GM10248 (cell line): ENCODE measurements around the gene MLLT6.

Experiments
- CTCF ChIA-PET: fragments of 300-600 bp; sonication (Branson Sonifier 250); formaldehyde crosslinking; extraction: SDS; loops from one replicate; lab custom pipeline; 2021; ENCODE audit warnings: antibody characterized with exemption; lab: Yijun Ruan, JAX
- POLR2A ChIA-PET: fragments of 350-650 bp; sonication (Branson Sonifier 250); formaldehyde crosslinking; extraction: SDS; loops from one replicate; lab custom pipeline; 2020; ENCODE audit warnings: antibody characterized with exemption; lab: Yijun Ruan, JAX
- DNase-seq: peaks from one replicate; pipeline ENCODE4 v3.0.0; 2012; ENCODE audit errors: extremely low spot score
- CTCF ChIP-seq: IDR thresholded peaks from 2 replicates; pipeline ENCODE4 v1.5.1; 2012; ENCODE audit warnings: mild to moderate bottlenecking, low read depth; ENCODE audit errors: extremely low read depth, missing control alignments, control extremely low read depth

The MLLT6 gene

DNA sequence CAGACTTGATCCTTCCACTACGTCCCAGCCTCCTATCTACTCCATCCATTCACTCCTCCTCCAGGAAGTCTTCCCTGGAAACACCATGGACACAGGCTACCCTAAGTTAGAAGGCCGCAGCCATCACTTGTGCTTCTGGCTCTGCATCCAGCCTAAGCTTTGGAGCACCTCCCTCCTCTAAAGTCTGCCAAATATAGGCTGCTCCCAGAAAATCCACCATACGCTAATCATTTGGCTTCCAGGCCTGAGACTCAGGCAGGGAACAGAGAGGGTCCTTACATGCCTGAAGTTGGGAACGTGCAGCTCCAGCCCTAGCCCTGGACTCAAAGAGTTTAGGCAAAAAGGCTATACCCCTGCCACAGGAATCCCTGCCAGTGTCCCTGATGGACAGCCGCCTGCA lies 36.4 kb downstream of the MLLT6 start:
- no peak for TF ChIP-seq CTCF
- ChIA-PET CTCF (interaction anchor here (1.2 kb wide), 1 partner anchor 11 kb away, joined by 3 read pairs; no protein-coding TSS in a partner anchor), POLR2A (no interaction called here)
- DNase-seq, result no peak

GRCh38 chr17:38741921-38742410 lies 36.9 kb downstream of the MLLT6 start:
- CTCF ChIA-PET, result interaction anchor here (1.2 kb wide), 1 partner anchor 11 kb away, joined by 3 read pairs; no protein-coding TSS in a partner anchor

DNA sequence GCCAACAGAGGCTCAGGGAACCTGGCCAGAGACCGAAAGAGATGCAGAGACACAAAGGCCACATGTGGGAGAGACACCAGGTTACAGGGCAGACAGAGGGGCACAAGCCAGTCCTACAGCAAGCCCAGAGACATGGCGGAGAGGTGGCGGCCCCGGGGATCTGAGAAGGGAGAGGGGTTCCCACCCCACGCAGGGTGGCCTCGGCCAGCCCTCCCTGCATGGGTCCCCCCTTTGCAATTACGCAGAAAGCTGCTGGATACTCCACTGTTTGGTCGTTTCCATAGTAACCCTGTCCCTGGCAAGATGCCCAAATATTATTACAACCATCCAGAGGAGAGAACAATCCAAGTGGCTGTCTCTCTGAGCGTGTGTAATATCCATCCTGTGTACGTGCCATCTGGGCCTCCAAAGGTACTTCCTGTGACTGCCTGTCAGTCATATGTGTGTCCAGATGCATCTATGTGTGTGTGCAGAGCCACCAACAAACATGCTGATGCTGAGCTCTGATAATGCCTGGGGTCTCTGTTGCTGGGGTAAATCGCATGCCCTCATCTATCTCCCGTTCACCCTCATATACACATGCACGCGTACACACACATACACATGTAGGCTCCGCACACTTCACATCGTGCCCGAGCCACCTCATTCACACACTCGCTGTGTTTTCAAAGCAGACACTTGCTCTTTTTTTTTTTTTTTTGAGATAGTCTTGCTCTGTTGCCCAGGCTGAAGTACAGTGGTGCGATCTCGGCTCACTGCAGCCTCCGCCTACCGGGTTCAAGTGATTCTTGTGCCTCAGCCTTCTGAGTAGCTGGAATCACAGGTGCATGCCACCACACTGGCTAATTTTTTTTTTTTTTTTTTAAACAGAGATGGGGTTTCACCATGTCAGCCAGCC lies 37.6 kb downstream of the MLLT6 start:
- ChIA-PET CTCF (no interaction called here), POLR2A (no interaction called here)
- TF ChIP-seq CTCF, result no peak
- no peak for DNase-seq

More at GRCh38 chr17:38741921-38742410, 36.9 kb downstream of the MLLT6 start:
- TF ChIP-seq CTCF, result no peak
- POLR2A ChIA-PET, result no interaction called here
- no peak for DNase-seq

DNA sequence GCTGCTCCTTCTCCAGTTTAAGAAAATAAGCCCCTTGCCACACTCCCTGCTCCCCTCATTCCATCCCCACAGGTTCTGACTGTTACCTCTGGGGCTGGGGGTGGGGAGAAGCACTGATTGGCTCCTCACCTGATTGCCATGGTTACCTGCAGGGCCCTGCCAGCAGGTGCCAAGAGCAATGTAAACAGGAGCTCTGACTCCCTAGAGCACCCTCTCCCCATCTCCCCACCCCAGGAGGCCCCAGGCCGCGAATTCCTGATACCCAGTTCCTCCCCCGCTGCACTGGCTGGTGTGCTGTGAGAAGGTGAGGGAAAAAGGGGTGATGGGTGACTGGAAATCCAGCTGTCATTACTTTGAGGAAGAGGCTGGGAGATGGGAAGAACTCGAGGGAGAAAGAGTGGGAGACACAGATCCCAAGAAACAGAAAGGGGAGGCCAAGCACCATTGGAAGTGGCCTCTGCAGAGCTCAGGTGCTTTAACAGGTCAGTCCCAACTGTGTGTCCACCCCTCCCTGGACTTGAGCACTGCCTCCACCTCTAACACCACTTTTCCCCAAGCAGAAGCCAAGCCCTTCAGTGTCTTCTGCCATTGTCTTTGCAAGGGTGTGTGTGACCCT lies 38.6 kb downstream of the MLLT6 start:
- ChIA-PET POLR2A (interaction anchor here (0.6 kb wide), 1 partner anchor 9 kb away, joined by 3 read pairs; the partner anchor contains the start of gene PSMB3), CTCF (interaction anchor here (0.9 to 4.1 kb wide), 3 partner anchors 8 to 16 kb away, joined by 3 to 37 read pairs (median 6); partner anchors contain the start of gene CISD3)
- no peak for TF ChIP-seq CTCF
- DNase-seq, result no peak

DNA sequence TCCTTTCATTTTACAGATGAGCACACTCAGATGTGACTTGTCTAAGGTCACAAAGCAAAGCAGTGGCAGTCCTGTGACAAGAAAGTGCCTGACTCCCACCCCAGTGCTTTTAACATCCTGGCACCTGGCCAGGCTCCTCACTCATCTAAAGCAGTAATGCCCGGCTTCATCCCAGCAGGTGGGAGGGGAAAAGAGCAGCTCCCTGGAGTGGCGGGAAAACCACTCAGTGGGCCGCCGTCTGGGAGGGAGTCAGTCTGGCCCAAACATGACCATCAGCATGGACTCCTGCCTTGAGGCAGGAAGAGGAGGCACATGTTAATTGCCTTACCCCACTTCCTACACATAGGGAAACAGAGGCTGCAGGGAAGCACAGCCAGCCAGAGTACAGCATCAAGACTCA lies 40.5 kb downstream of the MLLT6 start:
- no peak for DNase-seq
- TF ChIP-seq CTCF, result no peak
- CTCF ChIA-PET, result interaction anchor here (2.0 to 4.1 kb wide), 3 partner anchors 10 to 69 kb away, joined by 6 to 37 read pairs (median 6); partner anchors contain the start of gene CISD3
- POLR2A ChIA-PET, result no interaction called here
